ENCODE results near the gene CEP152. TPM values are rescaled to one million over a fixed set of nuclear protein-coding genes. Genes with fewer than 3 reads are reported as not detected.

CEP152 gene
- total RNA-seq, 2 donors from 2014 or later: 3.6 to 7.9 TPM

GRCh38 chr15:48814286-48814685 lies 3.4 kb upstream of the CEP152 start:
- DNase-seq (no peak), ATAC-seq (no peak)
- TF ChIP-seq CTCF (IDR thresholded peaks at IDR 0.05): no peak
- no peak for TF ChIP-seq POLR2A (IDR thresholded peaks at IDR 0.05)
- Histone ChIP-seq H3K4me1 (peaks cover 11% of the 10 kb centered on the region), H3K27ac (no peak overlapping the region), H3K4me3 (no peak overlapping the region), H3K36me3 (replicated peaks in 1 of 2; ENCODE audit: insufficient read depth in 1 of 2, low read depth in 2 of 2) (no peaks in the 10 kb centered on the region), H3K27me3 (no peaks in the 10 kb centered on the region), H3K9me3 (no peaks in the 10 kb centered on the region)
- intact Hi-C loops (cut with DNase I): no loop called here
- 69 to 81% methylated on average over 2 of the region's 2 CpGs for WGBS, 2 donors

- Histone ChIP-seq H3K9me3 (no peaks in the 10 kb centered on the region), H3K27ac (peak overlapping the region in 1 of 4 donors; percentile 26), H3K36me3 (replicated peaks in 1 of 2; ENCODE audit: insufficient read depth in 1 of 2, low read depth in 2 of 2) (no peaks in the 10 kb centered on the region), H3K4me1 (peaks cover 11% of the 10 kb centered on the region), H3K27me3 (no peaks in the 10 kb centered on the region), H3K4me3 (peak overlapping the region in 1 of 2 donors; percentile 31)
- intact Hi-C loops (cut with DNase I): no loop called here
- WGBS, 2 donors: 7 to 9% methylated on average over 16 to 25 of the region's 25 CpGs
- no peak for ATAC-seq
- TF ChIP-seq POLR2A (IDR thresholded peaks at IDR 0.05): no peak
- TF ChIP-seq CTCF (IDR thresholded peaks at IDR 0.05): peak in 1 of 7 experiments; percentile 11
- DNase-seq: peak in 2 of 4 donors; percentile 3 to 10
Observed at GRCh38 chr15:48811325-48811958, 573 bp upstream of the CEP152 start.

GRCh38 chr15:48806151-48806550 lies 4.7 kb downstream of the CEP152 start:
- DNase-seq (no peak), ATAC-seq (no peak)
- intact Hi-C loops (cut with DNase I): no loop called here
- Histone ChIP-seq H3K4me3 (no peak overlapping the region), H3K27me3 (no peaks in the 10 kb centered on the region), H3K36me3 (replicated peaks in 1 of 2; ENCODE audit: insufficient read depth in 1 of 2, low read depth in 2 of 2) (no peaks in the 10 kb centered on the region), H3K9me3 (no peaks in the 10 kb centered on the region), H3K4me1 (peaks cover 5% of the 10 kb centered on the region), H3K27ac (no peak overlapping the region)
- TF ChIP-seq CTCF (IDR thresholded peaks at IDR 0.05) (no peak), POLR2A (IDR thresholded peaks at IDR 0.05) (no peak)
- WGBS, 2 donors: 55 to 72% methylated on average over 2 of the region's 2 CpGs

- intact Hi-C loops (cut with DNase I): no loop called here
- WGBS, 2 donors: 43 to 97% methylated on average over 2 of the region's 2 CpGs
- ATAC-seq (no peak), DNase-seq (no peak)
- no peaks in the 10 kb centered on the region for H3K36me3 ChIP-seq (replicated peaks in 1 of 2; ENCODE audit: insufficient read depth in 1 of 2, low read depth in 2 of 2)
- TF ChIP-seq POLR2A (IDR thresholded peaks at IDR 0.05) (no peak), CTCF (IDR thresholded peaks at IDR 0.05) (no peak)
- peaks cover 5% of the 10 kb centered on the region for H3K4me1 ChIP-seq
- H3K4me3 ChIP-seq: no peak overlapping the region
- no peaks in the 10 kb centered on the region for H3K9me3 ChIP-seq
- H3K27ac ChIP-seq: no peak overlapping the region
- H3K27me3 ChIP-seq: no peaks in the 10 kb centered on the region
Observed at GRCh38 chr15:48805591-48805990, 5.3 kb downstream of the CEP152 start.

GRCh38 chr15:48803877-48804276 lies 7.0 kb downstream of the CEP152 start:
- no peak overlapping the region for H3K27ac ChIP-seq
- intact Hi-C loops (cut with DNase I): no loop called here
- no peak overlapping the region for H3K4me3 ChIP-seq
- TF ChIP-seq CTCF (IDR thresholded peaks at IDR 0.05): no peak
- no peak for TF ChIP-seq POLR2A (IDR thresholded peaks at IDR 0.05)
- ATAC-seq (no peak), DNase-seq (peak; percentile 10 to 65 (median 28))
- H3K27me3 ChIP-seq: no peaks in the 10 kb centered on the region
- H3K9me3 ChIP-seq: no peaks in the 10 kb centered on the region
- 39 to 49% methylated on average over 2 of the region's 2 CpGs for WGBS, 2 donors
- H3K4me1 ChIP-seq: no peaks in the 10 kb centered on the region
- H3K36me3 ChIP-seq (replicated peaks in 1 of 2; ENCODE audit: insufficient read depth in 1 of 2, low read depth in 2 of 2): no peaks in the 10 kb centered on the region
